ENCODE measurements around the gene COL4A1. TPM values are rescaled to one million over a fixed set of nuclear protein-coding genes. Genes with fewer than 3 reads are reported as not detected.

Gene COL4A1
- total RNA-seq, 6 donors from 2014 or later = 81.7 to 309 (median 167) TPM

DNA sequence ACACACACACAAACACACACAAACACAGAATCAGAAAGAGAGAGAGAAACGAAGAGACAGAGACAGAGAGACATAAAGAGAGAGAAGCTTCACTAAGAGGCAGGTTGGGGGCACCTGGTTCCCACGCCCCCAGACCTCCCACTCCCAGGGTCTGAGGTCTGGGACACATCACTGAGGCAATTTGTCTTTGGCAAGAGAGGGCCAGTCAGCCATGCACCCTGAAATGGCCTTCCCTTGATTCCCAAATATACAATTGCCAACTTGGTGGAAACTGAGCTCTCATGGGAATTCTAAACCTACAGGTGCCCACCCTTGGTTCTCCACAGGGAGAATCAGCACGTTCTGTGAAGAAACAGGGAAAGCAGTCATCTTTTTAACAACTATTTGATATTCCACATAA is 79.5 kb downstream of the COL4A1 start:
- H3K4me1 ChIP-seq = peaks cover 3 to 42% (median 22%) of the 10 kb centered on the region in 4 donors
- 72 to 73% methylated on average over 3 of the region's 3 CpGs for WGBS, 2 donors
- H3K27me3 ChIP-seq = no peaks in the 10 kb centered on the region
- ATAC-seq (ENCODE audit: low FRiP score in 2 of 2) (no peak), DNase-seq (no peak)
- H3K36me3 ChIP-seq = peaks cover 0 to 2% (median 0%) of the 10 kb centered on the region in 4 donors
- TF ChIP-seq POLR2AphosphoS5 (IDR thresholded peaks at IDR 0.05) (no peak), EP300 (IDR thresholded peaks at IDR 0.05) (no peak), POLR2A (IDR thresholded peaks at IDR 0.05) (no peak)
- TF ChIP-seq, protein P1, sequence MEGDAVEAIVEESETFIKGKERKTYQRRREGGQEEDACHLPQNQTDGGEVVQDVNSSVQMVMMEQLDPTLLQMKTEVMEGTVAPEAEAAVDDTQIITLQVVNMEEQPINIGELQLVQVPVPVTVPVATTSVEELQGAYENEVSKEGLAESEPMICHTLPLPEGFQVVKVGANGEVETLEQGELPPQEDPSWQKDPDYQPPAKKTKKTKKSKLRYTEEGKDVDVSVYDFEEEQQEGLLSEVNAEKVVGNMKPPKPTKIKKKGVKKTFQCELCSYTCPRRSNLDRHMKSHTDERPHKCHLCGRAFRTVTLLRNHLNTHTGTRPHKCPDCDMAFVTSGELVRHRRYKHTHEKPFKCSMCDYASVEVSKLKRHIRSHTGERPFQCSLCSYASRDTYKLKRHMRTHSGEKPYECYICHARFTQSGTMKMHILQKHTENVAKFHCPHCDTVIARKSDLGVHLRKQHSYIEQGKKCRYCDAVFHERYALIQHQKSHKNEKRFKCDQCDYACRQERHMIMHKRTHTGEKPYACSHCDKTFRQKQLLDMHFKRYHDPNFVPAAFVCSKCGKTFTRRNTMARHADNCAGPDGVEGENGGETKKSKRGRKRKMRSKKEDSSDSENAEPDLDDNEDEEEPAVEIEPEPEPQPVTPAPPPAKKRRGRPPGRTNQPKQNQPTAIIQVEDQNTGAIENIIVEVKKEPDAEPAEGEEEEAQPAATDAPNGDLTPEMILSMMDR (IDR thresholded peaks at IDR 0.05) = no peak
- peak overlapping the region in 2 of 4 donors; percentile 13 to 34 for H3K27ac ChIP-seq
- H3K4me3 ChIP-seq = no peak overlapping the region
- no peaks in the 10 kb centered on the region for H3K9me3 ChIP-seq

DNA sequence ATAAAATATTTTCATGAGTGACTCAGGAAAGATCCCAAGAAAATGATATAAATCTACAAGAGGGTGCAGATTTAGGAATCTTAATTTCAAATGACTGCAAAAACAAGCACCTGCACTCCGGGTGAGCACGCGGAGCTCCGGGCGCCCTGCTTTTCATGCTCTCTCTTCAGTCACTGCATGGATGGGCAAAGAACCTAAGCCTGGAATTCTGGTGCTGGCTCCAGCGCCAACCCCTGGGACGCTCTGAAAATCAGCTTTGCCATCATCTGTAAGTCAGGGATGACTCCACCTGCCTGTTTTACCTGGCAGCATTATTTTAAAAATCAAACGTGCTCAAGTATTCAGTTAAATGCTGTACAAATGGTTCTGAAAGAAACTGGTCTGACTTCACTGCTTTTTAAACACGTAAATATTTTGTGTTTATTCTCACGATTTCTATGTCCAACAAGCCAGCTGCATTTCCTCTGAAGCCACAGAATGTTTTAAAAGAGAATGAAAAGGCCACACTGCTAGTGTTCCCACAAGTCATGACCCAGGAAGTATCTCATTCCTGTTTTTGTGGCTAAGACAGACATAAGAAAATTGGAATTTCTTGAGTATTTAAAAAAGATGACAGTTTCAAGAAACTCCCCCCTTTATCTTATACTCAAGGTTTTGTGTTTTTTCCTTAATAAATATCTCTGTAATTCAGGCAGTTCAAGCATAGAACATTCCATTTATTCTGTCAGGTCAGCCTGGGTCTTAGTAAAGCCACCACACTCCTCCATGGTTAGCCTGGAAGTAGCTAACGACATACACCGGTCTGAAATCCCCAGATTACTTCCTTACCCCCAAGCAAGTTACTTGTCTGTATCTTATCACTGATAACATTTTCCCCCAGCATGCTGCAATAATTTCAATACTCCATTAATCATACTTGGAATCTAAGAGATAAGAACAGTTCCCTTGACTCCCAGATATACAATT is 81.1 kb downstream of the COL4A1 start:
- H3K27ac ChIP-seq = peak overlapping the region in 3 of 4 donors; percentile 0 to 37 (median 21)
- WGBS, 2 donors = 64 to 65% methylated on average over 12 of the region's 12 CpGs

DNA sequence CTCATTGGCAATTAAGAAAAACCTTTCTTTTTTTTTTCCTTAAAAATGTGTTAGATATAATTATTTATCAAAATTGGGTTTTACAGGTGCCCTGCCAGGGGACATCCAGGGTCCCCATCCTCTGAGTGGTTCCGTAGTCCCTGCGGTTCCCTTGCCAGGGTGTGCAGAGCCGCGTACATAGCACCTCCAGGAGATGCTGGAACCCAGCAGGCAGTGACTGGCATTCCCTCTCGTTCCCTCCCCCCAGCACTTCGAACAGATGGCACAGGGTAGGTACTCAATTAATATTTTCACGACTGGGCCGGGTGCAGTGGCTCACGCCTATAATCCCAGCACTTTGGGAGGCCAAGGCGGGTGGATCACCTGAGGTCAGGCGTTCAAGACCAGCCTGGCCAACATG is 82.0 kb downstream of the COL4A1 start:
- WGBS, 2 donors = 90 to 96% methylated on average over 11 of the region's 11 CpGs
- ATAC-seq (ENCODE audit: low FRiP score in 2 of 2) = no peak
- H3K27ac ChIP-seq = peak overlapping the region in 2 of 4 donors; percentile 21 to 37

More for the DNA sequence above, 81.1 kb downstream of the COL4A1 start:
- H3K27me3 ChIP-seq = no peaks in the 10 kb centered on the region
- no peak overlapping the region for H3K4me3 ChIP-seq
- TF ChIP-seq POLR2AphosphoS5 (IDR thresholded peaks at IDR 0.05) (no peak), EP300 (IDR thresholded peaks at IDR 0.05) (no peak), POLR2A (IDR thresholded peaks at IDR 0.05) (no peak)
- TF ChIP-seq, protein P1 (IDR thresholded peaks at IDR 0.05) = no peak
- ATAC-seq (ENCODE audit: low FRiP score in 2 of 2) = no peak
- H3K36me3 ChIP-seq = peaks cover 0 to 2% (median 0%) of the 10 kb centered on the region in 4 donors
- no peak for DNase-seq
- H3K4me1 ChIP-seq = peaks cover 10 to 38% (median 21%) of the 10 kb centered on the region in 4 donors
- H3K9me3 ChIP-seq = no peaks in the 10 kb centered on the region

DNA sequence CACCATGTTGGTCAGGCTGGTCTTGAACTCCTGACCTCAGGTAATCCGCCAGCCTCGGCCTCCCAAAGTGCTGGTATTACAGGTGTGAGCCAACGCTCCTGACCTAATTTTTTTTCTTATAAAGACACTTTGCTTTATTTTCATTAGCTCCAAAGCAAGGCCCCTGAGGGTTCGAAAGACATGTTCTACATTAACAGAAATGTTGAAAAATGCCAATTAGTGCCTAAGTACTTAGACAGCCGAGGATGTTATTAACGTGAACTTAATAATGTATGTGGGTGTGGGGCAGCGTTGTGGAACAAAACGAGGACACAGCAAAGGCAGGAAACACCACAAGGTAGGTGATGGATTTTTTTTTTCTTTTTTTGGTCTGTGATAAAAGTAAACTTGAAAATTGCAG is 82.4 kb downstream of the COL4A1 start:
- DNase-seq (no peak), ATAC-seq (ENCODE audit: low FRiP score in 2 of 2) (no peak)
- H3K27ac ChIP-seq = peak overlapping the region in 1 of 4 donors; percentile 47
- no peak overlapping the region for H3K4me3 ChIP-seq
- no peak for TF ChIP-seq POLR2A (IDR thresholded peaks at IDR 0.05)
- TF ChIP-seq, protein P1 (IDR thresholded peaks at IDR 0.05) = no peak
- peaks cover 8 to 38% (median 20%) of the 10 kb centered on the region in 4 donors for H3K4me1 ChIP-seq
- no peaks in the 10 kb centered on the region for H3K9me3 ChIP-seq
- WGBS, 2 donors = 80 to 81% methylated on average over 8 of the region's 8 CpGs
- no peaks in the 10 kb centered on the region for H3K27me3 ChIP-seq
- H3K36me3 ChIP-seq = no peaks in the 10 kb centered on the region

More for the DNA sequence above, 82.0 kb downstream of the COL4A1 start:
- H3K9me3 ChIP-seq = no peaks in the 10 kb centered on the region
- H3K27me3 ChIP-seq = no peaks in the 10 kb centered on the region
- DNase-seq = no peak
- no peaks in the 10 kb centered on the region for H3K36me3 ChIP-seq
- TF ChIP-seq, protein P1 (IDR thresholded peaks at IDR 0.05) = no peak
- TF ChIP-seq POLR2A (IDR thresholded peaks at IDR 0.05) (no peak), EP300 (IDR thresholded peaks at IDR 0.05) (no peak), POLR2AphosphoS5 (IDR thresholded peaks at IDR 0.05) (no peak)
- H3K4me1 ChIP-seq = peaks cover 10 to 38% (median 21%) of the 10 kb centered on the region in 4 donors
- no peak overlapping the region for H3K4me3 ChIP-seq

Data from upper lobe of left lung (tissue), 6 donors.